K562 (cell line): ENCODE data around the gene SOS1.

ENCODE experiments used
- MAX ChIP-seq: sonication (generic); formaldehyde crosslinking; IDR thresholded peaks from 2 replicates; pipeline ENCODE4 v1.9.0; 2022; ENCODE audit warnings: mild to moderate bottlenecking, missing genetic modification reagents
- RBFOX2 ChIP-seq: fragments of 200-400 bp; formaldehyde crosslinking; IDR thresholded peaks from 2 replicates; pipeline ENCODE4 v1.6.1; 2017; ENCODE audit warnings: low read depth, mild to moderate bottlenecking, low read length, moderate library complexity
- RFX5 ChIP-seq: IDR thresholded peaks from 2 replicates; pipeline ENCODE4 v1.6.1; 2011; ENCODE audit warnings: low read depth, mild to moderate bottlenecking, improper control_type of control experiment, low read length
- TEAD4 ChIP-seq, 2 experiments: sonication (generic) in 1 of 2; formaldehyde crosslinking in 1 of 2; IDR thresholded peaks; 2 replicates each; pipeline versions ENCODE4 v1.6.1 to v1.8.0; 2012 to 2022; ENCODE audit warnings: borderline replicate concordance in 1 of 2, inconsistent platforms in 1 of 2, low read length in 1 of 2, mild to moderate bottlenecking in 1 of 2, missing genetic modification reagents in 1 of 2
- ZNF318 ChIP-seq, 2 experiments: fragments of 450-650 bp; IDR thresholded peaks; 2 replicates each; pipeline ENCODE4 v1.6.1; 2016; ENCODE audit warnings: mild to moderate bottlenecking in 2 of 2, borderline replicate concordance in 1 of 2, low read depth in 1 of 2, moderate library complexity in 1 of 2
- ZNF764 ChIP-seq: fragments of 250-450 bp; sonication (Bioruptor Pico); IDR thresholded peaks from 2 replicates; pipeline ENCODE4 v1.4.0; 2020; ENCODE audit warnings: low read depth, mild to moderate bottlenecking, moderate library complexity

- TF ChIP-seq MAX (no peak), ZNF318 (IDR thresholded peaks at IDR 0.05; ENCODE audit: borderline replicate concordance in 1 of 2, low read depth in 1 of 2) (no peak), ZNF764 (CRISPR knock-in tag) (no peak), RFX5 (no peak), TEAD4 (IDR thresholded peaks at IDR 0.05; ENCODE audit: low read length) (no peak), TEAD4 (CRISPR knock-in tag; IDR thresholded peaks at IDR 0.05; ENCODE audit: borderline replicate concordance) (no peak), RBFOX2 (no peak)
Measured at GRCh38 chr2:39008665-39009064, 112.2 kb downstream of the SOS1 start.
